ENCODE data around the gene ROPN1L.

Gene ROPN1L

GRCh38 chr5:10427978-10428377 lies 13.7 kb upstream of the ROPN1L start:
- TF ChIP-seq CTCF (IDR thresholded peaks at IDR 0.05) = no peak

GRCh38 chr5:10431415-10431814 lies 10.3 kb upstream of the ROPN1L start:
- Histone ChIP-seq H3K36me3 (peaks cover 72% of the 10 kb centered on the region), H3K27ac (no peak overlapping the region)
- no peak for TF ChIP-seq CTCF (IDR thresholded peaks at IDR 0.05)

More at GRCh38 chr5:10427978-10428377, 13.7 kb upstream of the ROPN1L start:
- Histone ChIP-seq H3K4me3 (ENCODE audit: low read depth in 1 of 2, low read length in 1 of 2) (no peak overlapping the region), H3K9me3 (no peaks in the 10 kb centered on the region), H3K4me1 (ENCODE audit: control insufficient read depth in 1 of 2, insufficient read depth in 1 of 2, low read depth in 1 of 2, low read length in 1 of 2) (peaks cover 7 to 8% of the 10 kb centered on the region in 2 experiments), H3K36me3 (peaks cover 71% of the 10 kb centered on the region), H3K27me3 (no peaks in the 10 kb centered on the region), H3K27ac (no peak overlapping the region)

GRCh38 chr5:10432059-10433008 lies 9.3 kb upstream of the ROPN1L start:
- TF ChIP-seq CTCF (IDR thresholded peaks at IDR 0.05) = no peak
- Histone ChIP-seq H3K9me3 (no peaks in the 10 kb centered on the region), H3K4me3 (ENCODE audit: low read depth in 1 of 2, low read length in 1 of 2) (no peak overlapping the region), H3K27me3 (no peaks in the 10 kb centered on the region), H3K36me3 (peaks cover 63% of the 10 kb centered on the region), H3K27ac (peak overlapping the region; percentile 37), H3K4me1 (ENCODE audit: control insufficient read depth in 1 of 2, insufficient read depth in 1 of 2, low read depth in 1 of 2, low read length in 1 of 2) (peaks cover 5 to 8% of the 10 kb centered on the region in 2 experiments)

More at GRCh38 chr5:10431415-10431814, 10.3 kb upstream of the ROPN1L start:
- no peaks in the 10 kb centered on the region for H3K27me3 ChIP-seq
- H3K4me1 ChIP-seq (ENCODE audit: control insufficient read depth in 1 of 2, insufficient read depth in 1 of 2, low read depth in 1 of 2, low read length in 1 of 2) = no peaks in the 10 kb centered on the region
- H3K9me3 ChIP-seq = no peaks in the 10 kb centered on the region
- no peak overlapping the region for H3K4me3 ChIP-seq (ENCODE audit: low read depth in 1 of 2, low read length in 1 of 2)

GRCh38 chr5:10434392-10434791 lies 7.3 kb upstream of the ROPN1L start:
- Histone ChIP-seq H3K36me3 (peaks cover 51% of the 10 kb centered on the region), H3K9me3 (no peaks in the 10 kb centered on the region), H3K4me3 (ENCODE audit: low read depth in 1 of 2, low read length in 1 of 2) (no peak overlapping the region), H3K27ac (no peak overlapping the region), H3K27me3 (no peaks in the 10 kb centered on the region), H3K4me1 (ENCODE audit: control insufficient read depth in 1 of 2, insufficient read depth in 1 of 2, low read depth in 1 of 2, low read length in 1 of 2) (peaks cover 25 to 26% of the 10 kb centered on the region in 2 experiments)
- TF ChIP-seq CTCF (IDR thresholded peaks at IDR 0.05) = no peak

- H3K27ac ChIP-seq = peak overlapping the region; percentile 69
- H3K9me3 ChIP-seq = no peaks in the 10 kb centered on the region
- H3K36me3 ChIP-seq = peaks cover 18% of the 10 kb centered on the region
- no peaks in the 10 kb centered on the region for H3K27me3 ChIP-seq
- H3K4me1 ChIP-seq (ENCODE audit: control insufficient read depth in 1 of 2, insufficient read depth in 1 of 2, low read depth in 1 of 2, low read length in 1 of 2) = peaks cover 52 to 59% of the 10 kb centered on the region in 2 experiments
- no peak for TF ChIP-seq CTCF (IDR thresholded peaks at IDR 0.05)
- H3K4me3 ChIP-seq (ENCODE audit: low read depth in 1 of 2, low read length in 1 of 2) = peak overlapping the region in 1 of 2 experiments; percentile 13
Observed at GRCh38 chr5:10438301-10438700, 3.4 kb upstream of the ROPN1L start.
